Retina (tissue), 1 donor: ENCODE measurements around the gene CENPT.

Source experiments
- DNase-seq: peaks from one replicate; pipeline ENCODE4 v3.0.0-alpha.2; 2016

CENPT gene

DNA sequence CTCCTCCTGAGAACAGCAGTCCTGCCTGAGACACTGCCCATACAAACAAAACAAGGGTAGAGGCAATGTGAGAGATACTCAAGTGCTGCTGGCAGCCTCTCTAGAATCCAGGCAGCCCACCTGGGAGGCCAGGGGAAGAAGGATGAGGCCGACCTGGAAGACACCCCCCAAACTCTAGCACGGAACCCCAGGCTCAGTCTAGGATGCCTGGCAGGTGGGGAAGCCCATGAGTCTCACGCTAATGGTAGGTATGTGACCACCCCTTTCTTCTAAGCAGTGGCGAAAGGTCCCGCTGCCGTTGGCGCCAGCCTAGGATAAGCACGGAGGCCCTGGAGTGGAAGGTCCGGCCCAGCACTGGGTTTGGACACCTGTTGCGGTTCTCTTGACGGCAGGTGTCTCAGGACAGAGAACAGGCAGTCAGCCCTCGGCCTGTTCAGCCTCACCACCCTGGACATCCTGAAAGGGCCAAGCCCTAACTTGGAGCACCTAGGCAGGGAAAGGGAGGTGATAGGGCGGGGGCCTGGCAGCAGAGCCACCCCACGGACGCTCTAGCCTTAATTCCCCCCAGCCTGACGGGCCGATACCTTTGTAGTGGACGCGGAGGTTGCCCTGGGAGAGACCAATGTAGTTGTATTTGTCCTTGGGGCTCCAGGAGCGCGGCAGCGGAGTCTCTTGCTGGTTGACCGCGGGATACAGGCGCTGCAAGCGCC, 41.6 kb downstream of the CENPT start:
- DNase-seq, result no peak

- no peak for DNase-seq
These were observed 42.5 kb downstream of the CENPT start for GRCh38 chr16:67804853-67805542.

DNA sequence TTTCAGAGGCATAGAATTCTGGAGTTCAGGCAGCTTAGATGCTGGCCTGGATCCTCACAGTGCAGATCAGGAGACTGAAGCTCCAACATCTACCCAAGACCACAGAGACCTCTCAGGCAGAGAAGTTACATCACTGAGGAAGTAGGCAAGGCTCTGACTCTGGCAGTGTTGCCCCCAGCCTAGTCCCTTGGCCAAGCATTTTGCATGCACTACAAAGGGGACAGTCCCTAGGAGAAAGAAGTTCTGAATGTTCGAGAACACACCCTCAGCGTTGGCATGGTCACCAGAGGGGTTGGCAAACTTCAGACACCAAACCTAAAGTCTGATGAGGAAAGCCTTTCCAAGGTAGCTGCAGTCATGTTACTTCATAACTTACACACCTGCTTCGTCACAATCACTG, 43.6 kb downstream of the CENPT start:
- DNase-seq, result no peak

GRCh38 chr16:67801883-67802282, 45.6 kb downstream of the CENPT start:
- no peak for DNase-seq

- no peak for DNase-seq
These were observed 46.3 kb downstream of the CENPT start for GRCh38 chr16:67801241-67801640.

- no peak for DNase-seq
These were observed 47.1 kb downstream of the CENPT start for GRCh38 chr16:67800338-67800926.

DNA sequence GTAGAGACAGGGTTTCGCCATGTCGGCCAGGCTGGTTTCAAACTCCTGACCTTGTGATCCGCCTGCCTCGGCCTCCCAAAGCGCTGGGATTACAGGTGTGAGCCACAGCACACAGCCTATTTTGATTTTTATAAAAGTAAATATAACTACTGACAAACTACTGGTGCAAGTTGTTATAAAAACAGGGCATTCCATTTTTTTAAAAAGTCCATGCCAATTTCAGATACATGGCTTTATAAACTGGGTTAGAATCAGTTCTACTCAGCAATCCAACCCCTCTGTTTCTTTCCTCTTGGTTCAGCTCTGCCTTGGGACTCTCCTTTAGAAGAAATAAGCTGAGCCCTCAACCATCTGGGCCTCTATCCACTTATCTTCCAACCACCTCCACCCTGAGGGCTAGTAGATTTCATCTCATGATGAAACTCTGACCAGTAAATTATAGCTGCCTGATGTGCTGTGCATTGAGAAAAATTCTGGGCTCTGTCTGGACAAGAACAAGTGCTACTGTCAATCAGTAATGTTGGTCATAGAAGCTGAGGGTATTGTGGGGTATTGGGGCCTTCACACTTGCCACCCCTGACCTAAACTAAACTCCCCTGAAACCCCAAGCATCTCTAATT, 51.3 kb downstream of the CENPT start:
- DNase-seq, result no peak

DNA sequence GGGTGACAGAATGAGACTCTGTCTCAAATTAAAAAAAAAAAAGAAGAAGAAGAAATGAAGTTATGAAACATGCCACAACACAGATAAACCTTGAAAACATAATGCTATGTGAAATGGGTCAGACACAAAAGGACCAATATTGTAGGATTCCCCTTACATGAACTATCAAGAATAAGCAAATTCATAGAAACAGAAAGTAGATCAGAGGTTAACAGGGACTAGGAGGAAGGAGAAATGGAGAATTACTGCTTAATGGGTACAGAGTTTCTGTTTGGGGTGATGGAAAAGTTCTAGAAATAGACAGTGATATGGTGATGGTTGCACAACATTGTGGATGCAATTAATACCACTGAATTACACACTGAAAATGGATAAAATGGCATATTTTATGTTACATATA, 57.4 kb downstream of the CENPT start:
- DNase-seq, result no peak

- no peak for DNase-seq
These were observed 61.0 kb downstream of the CENPT start for GRCh38 chr16:67786491-67786890.

DNA sequence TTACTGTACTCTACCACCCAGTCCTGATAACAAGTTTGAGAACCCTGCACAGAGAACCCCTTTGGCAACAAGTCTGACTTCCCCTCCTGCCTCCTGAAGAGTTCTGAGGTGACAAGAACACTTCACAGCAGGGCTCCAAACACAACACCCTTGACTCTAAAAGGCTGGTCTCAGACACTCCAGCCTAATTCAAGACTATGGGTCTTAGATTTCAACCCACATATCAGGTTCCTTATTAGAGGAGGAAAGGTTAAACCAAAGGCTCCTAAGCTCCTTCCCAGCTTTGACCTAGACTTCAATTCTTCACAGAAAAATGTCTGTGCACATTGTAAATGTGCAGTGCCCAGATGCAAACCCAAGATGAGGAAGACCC, 64.2 kb downstream of the CENPT start:
- DNase-seq, result no peak

GRCh38 chr16:67782567-67783352, 64.7 kb downstream of the CENPT start:
- no peak for DNase-seq

GRCh38 chr16:67781565-67781921, 66.0 kb downstream of the CENPT start:
- DNase-seq, result no peak

- DNase-seq, result no peak
These were observed 66.5 kb downstream of the CENPT start for GRCh38 chr16:67780847-67781564.

GRCh38 chr16:67779256-67780014, 68.1 kb downstream of the CENPT start:
- DNase-seq, result no peak
